Measurements from ENCODE around the gene ZFP37.

- TF ChIP-seq CTCF (IDR thresholded peaks at IDR 0.05) (no peak), POLR2A (IDR thresholded peaks at IDR 0.05) (no peak), POLR2AphosphoS5 (IDR thresholded peaks at IDR 0.05) (no peak)
These were observed 38.3 kb downstream of the ZFP37 start for GRCh38 chr9:113018247-113018646.
